ENCODE data around the gene ARHGEF28. TPM values are rescaled to one million over a fixed set of nuclear protein-coding genes. Genes with fewer than 3 reads are reported as not detected.

Gene ARHGEF28
- total and polyA plus RNA-seq, 2 experiments from 2014 or later: 3.5 to 11.2 TPM

- DNase-seq (ENCODE audit: low spot score): no peak
- no peaks in the 10 kb centered on the region for H4K20me1 ChIP-seq (ENCODE audit: insufficient read depth, poor library complexity, severe bottlenecking)
- WGBS (ENCODE audit: low lambda C conversion rate, missing lambda C conversion rate): 92% methylated on average over 3 of the region's 3 CpGs
- no peaks in the 10 kb centered on the region for H3K9me2 ChIP-seq (replicated peaks; ENCODE audit: insufficient read depth)
- no peak overlapping the region for H3K4me2 ChIP-seq
- H3K4me1 ChIP-seq (ENCODE audit: insufficient read depth): no peaks in the 10 kb centered on the region
- H3K27ac ChIP-seq: no peak overlapping the region
- H2AFZ ChIP-seq: no peak overlapping the region
- no peaks in the 10 kb centered on the region for H3K9me3 ChIP-seq (ENCODE audit: low read depth)
- no peaks in the 10 kb centered on the region for H3K36me3 ChIP-seq (replicated peaks; ENCODE audit: insufficient read depth, low read depth)
- TF ChIP-seq EZH2 (IDR thresholded peaks at IDR 0.05; ENCODE audit: borderline replicate concordance): no peak
- no peak for TF ChIP-seq CTCF (IDR thresholded peaks at IDR 0.05; ENCODE audit: poor library complexity)
- no peak for TF ChIP-seq EZH2phosphoT487 (IDR thresholded peaks at IDR 0.05; ENCODE audit: low read depth, severe bottlenecking, unreplicated experiment)
- H3K27me3 ChIP-seq: no peaks in the 10 kb centered on the region
- no peaks in the 10 kb centered on the region for H3K79me2 ChIP-seq
- no peak overlapping the region for H3K4me3 ChIP-seq
Measured at GRCh38 chr5:73857446-73857845, 231.4 kb downstream of the ARHGEF28 start.

DNA sequence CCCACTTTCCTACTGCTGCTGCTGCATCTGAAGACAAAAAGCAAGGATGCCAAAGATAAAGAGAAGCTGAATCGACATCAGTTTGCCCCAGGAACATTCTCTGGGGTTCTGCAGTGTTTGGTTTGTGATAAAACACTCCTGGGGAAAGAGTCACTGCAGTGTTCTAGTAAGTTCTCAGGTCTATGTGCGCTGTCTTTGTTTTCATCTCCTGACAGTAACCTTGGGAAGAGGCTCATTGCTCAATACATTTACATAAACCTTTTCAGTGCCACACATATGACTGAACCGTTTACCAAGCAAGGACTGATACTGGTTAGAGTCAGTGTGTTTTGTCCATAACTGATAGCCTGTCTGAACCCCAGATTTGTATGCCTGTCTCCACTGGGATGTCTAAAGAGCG, 232.1 kb downstream of the ARHGEF28 start:
- Histone ChIP-seq H3K79me2 (no peaks in the 10 kb centered on the region), H3K36me3 (replicated peaks; ENCODE audit: insufficient read depth, low read depth) (no peaks in the 10 kb centered on the region), H3K27ac (no peak overlapping the region), H3K27me3 (no peaks in the 10 kb centered on the region), H3K9me2 (replicated peaks; ENCODE audit: insufficient read depth) (no peaks in the 10 kb centered on the region), H3K4me1 (ENCODE audit: insufficient read depth) (no peaks in the 10 kb centered on the region), H3K4me3 (no peak overlapping the region), H3K4me2 (no peak overlapping the region), H4K20me1 (ENCODE audit: insufficient read depth, poor library complexity, severe bottlenecking) (no peaks in the 10 kb centered on the region), H3K9me3 (ENCODE audit: low read depth) (no peaks in the 10 kb centered on the region), H2AFZ (no peak overlapping the region)
- WGBS (ENCODE audit: low lambda C conversion rate, missing lambda C conversion rate): 74% methylated on average over 4 of the region's 4 CpGs
- no peak for DNase-seq (ENCODE audit: low spot score)
- no peak for TF ChIP-seq EZH2 (IDR thresholded peaks at IDR 0.05; ENCODE audit: borderline replicate concordance)
- TF ChIP-seq CTCF (IDR thresholded peaks at IDR 0.05; ENCODE audit: poor library complexity): no peak
- TF ChIP-seq EZH2phosphoT487 (IDR thresholded peaks at IDR 0.05; ENCODE audit: low read depth, severe bottlenecking, unreplicated experiment): no peak

DNA sequence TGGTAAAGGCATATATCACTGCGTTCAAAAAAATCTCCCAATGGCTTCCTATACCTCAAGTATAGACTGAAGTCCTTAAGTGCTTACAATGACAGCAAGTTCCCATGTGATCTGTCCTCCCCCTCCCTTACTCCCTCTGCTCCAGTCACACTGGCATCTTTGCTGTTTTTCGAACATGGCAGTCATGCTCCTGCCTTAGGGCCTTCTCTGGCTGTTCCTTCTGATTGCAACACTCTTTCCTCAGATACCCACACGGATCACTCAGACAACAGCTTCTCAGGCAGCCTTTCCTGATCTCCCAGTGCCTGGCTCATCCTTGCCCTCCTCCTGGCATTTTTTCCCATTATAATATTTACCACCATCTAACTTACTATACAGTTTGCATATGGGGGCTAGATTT, 232.8 kb downstream of the ARHGEF28 start:
- no peaks in the 10 kb centered on the region for H3K4me1 ChIP-seq (ENCODE audit: insufficient read depth)
- no peaks in the 10 kb centered on the region for H3K27me3 ChIP-seq
- no peaks in the 10 kb centered on the region for H3K79me2 ChIP-seq
- no peak overlapping the region for H3K27ac ChIP-seq
- H3K4me3 ChIP-seq: no peak overlapping the region
- no peaks in the 10 kb centered on the region for H3K36me3 ChIP-seq (replicated peaks; ENCODE audit: insufficient read depth, low read depth)
- no peak overlapping the region for H3K4me2 ChIP-seq
- DNase-seq (ENCODE audit: low spot score): no peak
- no peak overlapping the region for H2AFZ ChIP-seq
- no peaks in the 10 kb centered on the region for H3K9me3 ChIP-seq (ENCODE audit: low read depth)
- no peaks in the 10 kb centered on the region for H3K9me2 ChIP-seq (replicated peaks; ENCODE audit: insufficient read depth)
- no peaks in the 10 kb centered on the region for H4K20me1 ChIP-seq (ENCODE audit: insufficient read depth, poor library complexity, severe bottlenecking)
- no peak for TF ChIP-seq EZH2phosphoT487 (IDR thresholded peaks at IDR 0.05; ENCODE audit: low read depth, severe bottlenecking, unreplicated experiment)
- TF ChIP-seq EZH2 (IDR thresholded peaks at IDR 0.05; ENCODE audit: borderline replicate concordance): no peak
- TF ChIP-seq CTCF (IDR thresholded peaks at IDR 0.05; ENCODE audit: poor library complexity): no peak
- WGBS (ENCODE audit: low lambda C conversion rate, missing lambda C conversion rate): 80% methylated on average over 3 of the region's 3 CpGs

- 93% methylated on average over 5 of the region's 5 CpGs for WGBS (ENCODE audit: low lambda C conversion rate, missing lambda C conversion rate)
- Histone ChIP-seq H3K4me1 (ENCODE audit: insufficient read depth) (no peaks in the 10 kb centered on the region), H3K36me3 (replicated peaks; ENCODE audit: insufficient read depth, low read depth) (no peaks in the 10 kb centered on the region), H3K9me2 (replicated peaks; ENCODE audit: insufficient read depth) (no peaks in the 10 kb centered on the region), H3K27me3 (no peaks in the 10 kb centered on the region), H4K20me1 (ENCODE audit: insufficient read depth, poor library complexity, severe bottlenecking) (no peaks in the 10 kb centered on the region), H2AFZ (no peak overlapping the region), H3K79me2 (no peaks in the 10 kb centered on the region), H3K9me3 (ENCODE audit: low read depth) (no peaks in the 10 kb centered on the region), H3K27ac (no peak overlapping the region), H3K4me3 (no peak overlapping the region), H3K4me2 (no peak overlapping the region)
- DNase-seq (ENCODE audit: low spot score): no peak
- no peak for TF ChIP-seq EZH2 (IDR thresholded peaks at IDR 0.05; ENCODE audit: borderline replicate concordance)
- TF ChIP-seq CTCF (IDR thresholded peaks at IDR 0.05; ENCODE audit: poor library complexity): no peak
- TF ChIP-seq EZH2phosphoT487 (IDR thresholded peaks at IDR 0.05; ENCODE audit: low read depth, severe bottlenecking, unreplicated experiment): no peak
Measured at GRCh38 chr5:73859696-73860095, 233.7 kb downstream of the ARHGEF28 start.
